ENCODE measurements around the gene ZNF451.

ZNF451 gene

DNA sequence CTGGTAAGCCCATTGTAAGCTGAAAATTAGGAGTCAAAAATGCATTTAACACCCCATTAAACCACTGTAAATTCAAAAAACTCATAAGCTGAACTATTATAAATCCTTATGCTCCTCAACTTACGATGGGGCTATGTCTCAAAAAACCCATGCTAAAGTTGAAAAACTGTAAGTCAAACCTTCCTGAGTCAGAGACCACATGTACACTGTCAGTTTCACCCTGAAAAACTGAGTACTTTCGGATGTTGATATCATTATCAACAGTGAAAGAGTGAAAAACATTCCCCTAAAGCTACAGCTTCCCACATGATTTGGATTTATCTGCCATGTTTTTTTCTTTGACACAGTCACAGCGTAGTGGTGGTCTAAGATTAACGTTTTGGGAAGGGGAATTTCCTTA lies 117.9 kb downstream of the ZNF451 start:
- DNase-seq (ENCODE audit: low read depth in 3 of 3): no peak

DNA sequence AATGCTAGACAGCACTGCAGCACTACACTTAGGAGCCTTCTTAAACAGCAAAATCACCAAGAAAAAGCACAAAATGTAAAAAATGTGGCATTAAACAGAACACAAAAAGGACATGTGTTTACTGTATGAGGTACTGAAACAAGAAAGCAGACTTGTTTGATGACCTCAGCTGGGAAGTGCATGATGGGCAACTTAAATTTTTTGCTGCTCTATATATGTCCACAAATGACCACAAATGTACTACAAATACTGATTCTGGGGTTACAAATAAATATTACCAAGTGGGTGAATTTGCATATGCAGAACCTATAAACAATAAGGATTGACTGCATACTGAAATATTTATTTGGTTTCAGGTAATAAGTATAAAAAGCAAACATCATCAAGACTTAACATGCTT lies 119.0 kb downstream of the ZNF451 start:
- DNase-seq (ENCODE audit: low read depth in 3 of 3): no peak

DNA sequence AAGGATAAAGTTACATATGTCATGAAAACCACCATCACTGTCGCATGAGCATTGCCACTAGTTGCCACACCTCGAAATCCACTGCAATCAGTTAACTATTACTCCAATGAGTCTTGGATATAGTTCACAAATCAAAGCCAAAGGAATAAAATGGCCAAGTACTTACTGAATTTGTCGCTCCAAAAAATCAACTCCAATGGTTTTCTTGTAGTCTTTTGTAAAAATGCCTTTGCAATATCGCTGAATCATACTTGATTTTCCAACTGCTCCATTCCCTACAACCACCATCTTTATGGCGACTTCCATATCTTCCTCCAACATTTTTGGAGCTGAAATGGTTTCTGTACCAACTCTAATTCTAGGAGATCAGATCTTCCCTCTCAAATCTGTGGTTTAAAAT lies 120.1 kb downstream of the ZNF451 start:
- DNase-seq (ENCODE audit: low read depth in 3 of 3): no peak

DNA sequence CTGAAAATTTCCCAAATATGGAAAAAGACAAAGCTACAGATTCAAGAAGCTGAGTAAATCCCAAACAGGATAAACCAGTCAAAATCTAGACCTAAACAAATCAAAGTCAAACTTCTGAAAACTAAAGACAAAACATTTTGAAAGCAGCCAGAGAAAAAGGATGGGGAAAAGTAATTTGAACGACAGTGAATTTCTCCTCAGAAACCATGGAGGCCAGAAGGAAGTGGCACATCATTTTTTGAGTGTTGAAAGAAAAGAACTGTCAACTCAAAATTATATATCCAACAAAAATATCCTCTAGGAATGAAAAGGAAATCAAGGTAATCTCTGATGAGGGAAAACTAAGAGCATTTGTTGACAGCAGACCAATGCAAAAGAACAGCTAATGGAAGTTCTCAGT lies 125.3 kb downstream of the ZNF451 start:
- no peak for DNase-seq (ENCODE audit: low read depth in 3 of 3)

DNA sequence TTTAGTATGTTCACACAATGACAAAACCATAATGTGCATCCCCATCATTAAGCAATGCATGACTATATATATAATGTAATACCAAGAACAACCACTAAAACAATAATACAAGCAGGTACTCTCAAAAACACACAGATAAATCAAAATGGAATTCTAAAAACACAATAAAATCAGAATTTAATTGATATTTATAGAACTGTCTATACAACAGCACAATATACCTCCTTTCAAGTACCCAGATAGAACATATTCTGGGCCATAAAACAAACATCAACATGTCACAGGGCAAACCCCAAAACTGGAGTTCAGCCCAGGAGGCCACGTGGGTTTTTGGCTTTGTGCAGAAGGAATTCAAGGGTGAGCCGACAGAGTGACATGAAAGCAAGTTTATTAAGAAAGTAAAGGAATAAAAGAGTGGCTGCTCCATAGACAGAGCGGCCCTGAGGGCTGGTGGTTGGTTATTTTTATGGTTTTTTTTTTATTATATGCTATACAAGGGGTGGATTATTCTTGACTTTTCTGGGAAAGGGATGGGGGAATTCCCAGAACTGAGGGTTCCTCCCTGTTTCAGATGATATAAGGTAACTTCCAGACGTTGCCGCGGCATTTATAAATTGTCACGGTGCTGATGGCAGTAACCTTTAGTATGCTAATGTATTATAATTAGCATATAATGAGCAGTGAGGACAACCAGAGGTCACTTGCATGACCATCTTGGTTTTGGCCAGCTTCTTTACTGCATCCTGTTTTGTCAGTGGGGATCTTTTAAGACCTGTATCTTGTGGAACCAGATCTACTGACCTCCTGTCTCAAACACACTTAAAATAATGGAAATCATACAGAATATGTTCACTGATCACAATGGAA lies 126.5 kb downstream of the ZNF451 start:
- no peak for DNase-seq (ENCODE audit: low read depth in 3 of 3)

DNA sequence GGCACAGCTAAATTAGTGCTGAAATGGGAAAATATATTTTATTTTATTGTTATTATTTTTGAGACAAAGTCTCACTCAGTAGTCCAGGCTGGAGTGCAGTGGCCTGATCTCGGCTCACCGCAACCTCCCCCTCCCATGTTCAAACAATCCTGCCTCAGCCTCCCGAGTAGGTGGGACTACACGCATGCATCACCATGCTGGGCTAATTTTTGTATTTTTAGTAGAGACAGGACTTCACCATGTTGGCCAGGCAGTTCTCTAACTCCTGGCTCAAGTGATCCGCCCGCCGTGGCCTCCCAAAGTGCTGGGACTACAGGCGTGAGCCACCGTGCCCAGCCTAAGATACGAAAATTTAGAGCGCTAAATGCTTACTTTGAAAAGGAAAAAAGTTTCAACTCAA lies 127.3 kb downstream of the ZNF451 start:
- DNase-seq (ENCODE audit: low read depth in 3 of 3): no peak
